GM12878 (cell line): ENCODE data around the gene OR2Y1. TPM values are rescaled to one million over a fixed set of nuclear protein-coding genes. Genes with fewer than 3 reads are reported as not detected.

Experiments
- ATAC-seq: fragments of 200-7000 bp; cut with Tn5 transposase; 3 replicates; pipeline ENCODE4 v1.9.1; 2020; ENCODE audit warnings: mild to moderate bottlenecking, moderate library complexity
- BruUV-seq: library from RNA; stranded (reverse); fragments of 400-500 nt; replicated peaks from 2 replicates; lab custom pipeline; 2021; lab: Mats Ljungman, UMichigan
- CTCF ChIA-PET: fragments of 300-600 bp; sonication (Branson Sonifier 250); formaldehyde crosslinking; extraction: SDS; loops from one replicate; lab custom pipeline; 2021; ENCODE audit warnings: inconsistent platforms; lab: Yijun Ruan, JAX
- POLR2A ChIA-PET: fragments of 350-600 bp; formaldehyde crosslinking; extraction: SDS; loops from one replicate; lab custom pipeline; 2021; ENCODE audit warnings: inconsistent platforms; lab: Charles Lee
- RAD21 ChIA-PET: fragments of 300-600 bp; sonication (Branson Sonifier 250); formaldehyde crosslinking; loops from one replicate; lab custom pipeline; 2023; ENCODE audit warnings: antibody characterized with exemption; ENCODE audit not compliant: unreplicated experiment; lab: Charles Lee
- SMC1A ChIA-PET: fragments of 300-600 bp; sonication (Branson Sonifier 250); formaldehyde crosslinking; loops from one replicate; lab custom pipeline; 2023; ENCODE audit not compliant: unreplicated experiment, uncharacterized antibody; lab: Charles Lee
- DNase-seq: peaks from one replicate; pipeline ENCODE4 v3.0.0-alpha.2; 2011; ENCODE audit warnings: low read depth, low spot score
- FAIRE-seq: peaks from 3 replicates; lab custom pipeline; 2011; peaks lifted over from hg19 to GRCh38; lab: Jason Lieb, UNC
- H2AFZ ChIP-seq: 2 replicates; pipeline ENCODE4 v1.6.0; 2011; ENCODE audit warnings: low read depth, low read length, control low read depth; ENCODE audit not compliant: control insufficient read depth
- H3K27ac ChIP-seq: 2 replicates; pipeline ENCODE4 v1.5.1; 2011; ENCODE audit warnings: control low read depth; ENCODE audit not compliant: control insufficient read depth, insufficient read depth
- H3K27me3 ChIP-seq, 2 experiments: replicated peaks in 1 of 2; 2 replicates each; pipeline versions ENCODE4 v1.6.0 to v1.6.1; 2011; ENCODE audit warnings: low read length in 1 of 2; ENCODE audit not compliant: control insufficient read depth in 2 of 2, insufficient read depth in 2 of 2
- H3K36me3 ChIP-seq, 2 experiments: 2 replicates each; pipeline ENCODE4 v1.5.1; 2011; ENCODE audit warnings: low read length in 1 of 2; ENCODE audit not compliant: control insufficient read depth in 2 of 2, insufficient read depth in 2 of 2
- H3K4me1 ChIP-seq: 2 replicates; pipeline ENCODE4 v1.6.1; 2011; ENCODE audit warnings: mild to moderate bottlenecking, low read length, moderate library complexity, mixed read lengths; ENCODE audit not compliant: control insufficient read depth, insufficient read depth
- H3K4me2 ChIP-seq: 2 replicates; pipeline ENCODE4 v1.6.0; 2011; ENCODE audit warnings: control low read depth; ENCODE audit not compliant: control insufficient read depth, insufficient read depth
- H3K4me3 ChIP-seq: fragments of 200-600 bp; sonication (generic); 2 replicates; pipeline ENCODE4 v1.5.1; 2016
- H3K79me2 ChIP-seq: 2 replicates; pipeline ENCODE4 v1.6.0; 2011; ENCODE audit warnings: low read length; ENCODE audit not compliant: control insufficient read depth, insufficient read depth
- H3K9ac ChIP-seq: 2 replicates; pipeline ENCODE4 v1.8.0; 2011; ENCODE audit warnings: low read length, control low read depth, mixed read lengths; ENCODE audit not compliant: control insufficient read depth, insufficient read depth
- H3K9me3 ChIP-seq: replicated peaks from 3 replicates; pipeline ENCODE4 v1.5.1; 2011; ENCODE audit warnings: mild to moderate bottlenecking, low read length; ENCODE audit not compliant: control insufficient read depth, insufficient read depth
- H4K20me1 ChIP-seq: 2 replicates; pipeline ENCODE4 v1.6.0; 2011; ENCODE audit not compliant: control insufficient read depth, insufficient read depth
- BMI1 ChIP-seq: fragments of 450-650 bp; IDR thresholded peaks from 2 replicates; pipeline ENCODE4 v1.6.1; 2016; ENCODE audit warnings: mild to moderate bottlenecking, moderate library complexity, borderline replicate concordance
- CBX5 ChIP-seq: sonication (generic); IDR thresholded peaks from 2 replicates; pipeline ENCODE4 v1.6.1; 2016; ENCODE audit warnings: low read depth, moderate library complexity, mild to moderate bottlenecking, inconsistent platforms
- JUNB ChIP-seq: IDR thresholded peaks from 2 replicates; pipeline ENCODE4 v1.6.1; 2016; ENCODE audit warnings: antibody characterized with exemption, mild to moderate bottlenecking
- KAT2A ChIP-seq: conservative IDR thresholded peaks from 2 replicates; pipeline ENCODE4 v1.6.1; 2011; ENCODE audit warnings: low read depth, low read length; ENCODE audit not compliant: control insufficient read depth
- MEF2B ChIP-seq: fragments of 450-650 bp; IDR thresholded peaks from 2 replicates; pipeline ENCODE4 v1.6.1; 2018; ENCODE audit warnings: mild to moderate bottlenecking, moderate library complexity; ENCODE audit not compliant: partially characterized antibody, poor library complexity, severe bottlenecking
- RB1 ChIP-seq: fragments of 450-650 bp; formaldehyde crosslinking; IDR thresholded peaks from 2 replicates; pipeline ENCODE4 v1.6.1; 2017; ENCODE audit warnings: mild to moderate bottlenecking, borderline replicate concordance
- YBX1 ChIP-seq: fragments of 450-650 bp; IDR thresholded peaks from 2 replicates; pipeline ENCODE4 v1.6.1; 2016; ENCODE audit warnings: antibody characterized with exemption
- WGBS: methylation state at CpG from one replicate; pipeline ENCODE4 v1.1.6; 2016; ENCODE audit warnings: low lambda C conversion rate; ENCODE audit not compliant: insufficient replicate concordance, insufficient coverage; ENCODE audit errors: missing lambda C conversion rate; 5-methylcytosine and 5-hydroxymethylcytosine counted together
- in situ Hi-C: fragments of 300-500 bp; cut with MboI; formaldehyde crosslinking; loops from 9 replicates; pipeline ENCODE4 v1.14.3; 2018; ENCODE audit warnings: mixed read lengths
- intact Hi-C: fragments of 100-400 bp; cut with micrococcal nuclease; formaldehyde crosslinking; loops from one replicate; pipeline ENCODE4 v1.14.2; 2022; ENCODE audit not compliant: unreplicated experiment
- polyA plus RNA-seq, 11 experiments: library from polyadenylated mRNA; depleted of rRNA in 4 of 11; unstranded in 6 of 11; stranded (reverse) in 5 of 11; fragments of >200 nt; fragmentation: Nextera tagmentation in 4 of 11; fragmentation: Illumina TruSeq in 1 of 11; extraction: Ambion mirVana in 4 of 11; extraction: Trizol in 1 of 11; gene quantifications; 1 replicate in 1 of 11; 2 replicates in 10 of 11; pipeline versions ENCODE4 v1.2.1 to v1.2.3, GENCODE V29; 2011 to 2016; ENCODE audit warnings: inconsistent platforms in 2 of 11, missing spikeins in 2 of 11, low read depth in 1 of 11
- total RNA-seq, 4 experiments: library from RNA; depleted of rRNA in 3 of 4; stranded (reverse); fragments of >200 nt in 3 of 4; fragmentation: Illumina TruSeq in 1 of 4; extraction: Trizol in 1 of 4; gene quantifications; 2 replicates each; pipeline versions ENCODE4 v1.2.1 to v1.2.3, GENCODE V29; 2013 to 2021

Gene OR2Y1
- total and polyA plus RNA-seq, 10 of the 15 experiments (the other 5 are each of a cell fraction or from before 2014, with no cell fraction given), result not detected

GRCh38 chr5:180724944-180725343, 14.9 kb downstream of the OR2Y1 start:
- WGBS, result 74% methylated on average over 8 of the region's 8 CpGs
- H3K27me3 ChIP-seq, result no peaks in the 10 kb centered on the region; a peak in 1 of 4 replicates
- H3K4me3 ChIP-seq, result no peak overlapping the region
- ATAC-seq, result no peak
- ChIA-PET RAD21 (no interaction called here), POLR2A (no interaction called here), SMC1A (no interaction called here)
- no peak overlapping the region for H3K4me2 ChIP-seq
- no peaks in the 10 kb centered on the region for H3K79me2 ChIP-seq
- H3K4me1 ChIP-seq, result no peaks in the 10 kb centered on the region
- no peak overlapping the region for H3K9ac ChIP-seq
- in situ Hi-C loops (no loop called here), intact Hi-C loops (no loop called here)
- TF ChIP-seq RB1, result no peak
- no peak for TF ChIP-seq MEF2B
- TF ChIP-seq KAT2A, result no peak
- TF ChIP-seq CBX5, result no peak
- TF ChIP-seq, all 136 proteins: peak for 0
- H4K20me1 ChIP-seq, result no peaks in the 10 kb centered on the region
- no peak for DNase-seq
- H3K36me3 ChIP-seq, result no peaks in the 10 kb centered on the region
- CTCF ChIA-PET, result interaction anchor here (0.8 kb wide), 1 partner anchor 19 kb away, joined by 3 read pairs; no protein-coding TSS in a partner anchor
- H3K9me3 ChIP-seq, result no peaks in the 10 kb centered on the region
- BruUV-seq, result no TSS peak
- no peak overlapping the region for H2AFZ ChIP-seq
- no peak for FAIRE-seq
- H3K27ac ChIP-seq, result no peak overlapping the region

DNA sequence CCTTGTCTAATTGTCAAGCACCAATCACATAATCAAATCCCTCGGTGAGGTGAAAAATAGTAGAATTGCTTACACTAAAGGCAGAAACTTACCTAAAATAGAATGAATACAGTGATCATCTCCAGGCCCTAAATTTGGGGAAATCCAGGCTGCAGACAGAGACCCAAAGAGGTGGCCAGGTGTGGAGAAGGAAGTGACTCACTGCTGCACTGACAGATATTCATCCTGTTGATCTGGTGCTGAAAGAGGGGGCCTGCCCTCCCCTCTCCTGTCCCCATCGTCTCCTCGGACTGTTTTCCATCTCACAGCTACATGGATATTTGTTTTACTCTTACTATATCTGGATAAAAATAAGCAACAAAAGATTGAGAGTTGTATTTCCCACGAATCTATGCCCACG, 15.9 kb downstream of the OR2Y1 start:
- Histone ChIP-seq H3K4me3 (no peak overlapping the region), H3K36me3 (no peaks in the 10 kb centered on the region), H3K79me2 (no peaks in the 10 kb centered on the region), H4K20me1 (no peaks in the 10 kb centered on the region), H3K4me1 (peaks cover 4% of the 10 kb centered on the region), H3K9ac (no peak overlapping the region), H3K4me2 (no peak overlapping the region), H2AFZ (no peak overlapping the region), H3K9me3 (no peaks in the 10 kb centered on the region), H3K27ac (no peak overlapping the region), H3K27me3 (no peaks in the 10 kb centered on the region; a peak in 1 of 4 replicates)
- DNase-seq, result no peak
- POLR2A ChIA-PET, result no interaction called here
- TF ChIP-seq JUNB (peak; percentile 22; the same call in 1 of the 2 replicates), YBX1 (no peak), BMI1 (no peak)
- RAD21 ChIA-PET, result no interaction called here
- in situ Hi-C loops (no loop called here), intact Hi-C loops (no loop called here)
- BruUV-seq, result no TSS peak
- whole genome bisulfite sequencing, result 4% methylated on average over 5 of the region's 5 CpGs
- SMC1A ChIA-PET, result no interaction called here
- CTCF ChIA-PET, result no interaction called here
- ATAC-seq, result peak; percentile 24; the same call in 1 of the 3 replicates
- no peak for FAIRE-seq
